ENCODE data around the gene ADGRA1. TPM values are rescaled to one million over a fixed set of nuclear protein-coding genes. Genes with fewer than 3 reads are reported as not detected.

The ADGRA1 gene
- total RNA-seq, 4 donors from 2014 or later: not detected

DNA sequence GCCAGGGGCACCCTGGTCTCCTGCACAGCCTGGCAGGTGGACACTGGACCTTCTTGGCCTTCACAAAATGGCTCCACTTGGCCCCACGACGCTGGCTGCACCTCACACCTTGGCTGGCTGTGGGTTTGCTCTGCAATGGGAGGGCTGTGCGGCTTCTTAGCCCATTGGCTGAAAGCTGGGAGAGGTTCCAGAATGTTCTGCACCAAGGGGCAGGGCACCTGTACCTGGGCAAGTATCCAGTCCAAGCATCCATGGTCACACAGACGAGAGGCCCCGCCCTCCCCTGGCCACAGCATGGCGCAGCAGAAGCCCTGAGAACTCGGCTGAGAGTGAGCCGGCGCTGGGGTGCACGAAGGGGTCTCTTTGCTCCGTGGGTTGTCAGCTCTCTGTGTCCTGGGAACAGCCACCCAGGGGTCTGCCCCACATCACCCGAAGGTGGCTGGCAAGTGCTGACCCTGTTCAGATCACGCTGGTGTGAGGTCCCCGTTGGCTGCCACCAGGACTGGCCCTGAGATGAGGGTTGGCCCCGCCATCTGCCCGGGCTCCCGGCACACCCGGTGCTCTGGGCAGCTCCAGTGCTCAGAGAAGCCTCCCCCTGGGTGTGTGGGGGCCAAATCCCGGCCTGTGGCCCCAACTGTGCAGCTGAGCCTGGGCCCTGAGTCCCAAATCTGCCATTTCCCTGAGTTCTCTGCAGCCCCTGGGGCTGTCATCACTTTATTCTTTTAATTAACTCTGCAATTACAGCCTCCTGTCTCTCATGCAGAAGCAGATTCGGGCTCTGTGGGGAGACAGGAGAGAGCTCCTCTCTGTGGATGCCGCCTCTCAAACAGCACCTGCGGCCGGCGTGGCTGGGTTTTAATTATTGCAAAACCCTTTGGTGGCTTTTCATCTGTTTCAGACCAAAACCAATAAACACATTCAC, 19.4 kb upstream of the ADGRA1 start:
- in situ Hi-C loops (cut with MboI; ENCODE audit: low sequenced_read_pairs in 4 of 4) (no loop called here), intact Hi-C loops (cut with DNase I; ENCODE audit: low total_unique reads) (no loop called here)
- H3K4me1 ChIP-seq: no peaks in the 10 kb centered on the region
- H3K9me3 ChIP-seq: no peaks in the 10 kb centered on the region
- ATAC-seq (no peak), DNase-seq (no peak)
- TF ChIP-seq, protein P1, sequence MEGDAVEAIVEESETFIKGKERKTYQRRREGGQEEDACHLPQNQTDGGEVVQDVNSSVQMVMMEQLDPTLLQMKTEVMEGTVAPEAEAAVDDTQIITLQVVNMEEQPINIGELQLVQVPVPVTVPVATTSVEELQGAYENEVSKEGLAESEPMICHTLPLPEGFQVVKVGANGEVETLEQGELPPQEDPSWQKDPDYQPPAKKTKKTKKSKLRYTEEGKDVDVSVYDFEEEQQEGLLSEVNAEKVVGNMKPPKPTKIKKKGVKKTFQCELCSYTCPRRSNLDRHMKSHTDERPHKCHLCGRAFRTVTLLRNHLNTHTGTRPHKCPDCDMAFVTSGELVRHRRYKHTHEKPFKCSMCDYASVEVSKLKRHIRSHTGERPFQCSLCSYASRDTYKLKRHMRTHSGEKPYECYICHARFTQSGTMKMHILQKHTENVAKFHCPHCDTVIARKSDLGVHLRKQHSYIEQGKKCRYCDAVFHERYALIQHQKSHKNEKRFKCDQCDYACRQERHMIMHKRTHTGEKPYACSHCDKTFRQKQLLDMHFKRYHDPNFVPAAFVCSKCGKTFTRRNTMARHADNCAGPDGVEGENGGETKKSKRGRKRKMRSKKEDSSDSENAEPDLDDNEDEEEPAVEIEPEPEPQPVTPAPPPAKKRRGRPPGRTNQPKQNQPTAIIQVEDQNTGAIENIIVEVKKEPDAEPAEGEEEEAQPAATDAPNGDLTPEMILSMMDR (IDR thresholded peaks at IDR 0.05 in 4 of 5, conservative IDR thresholded peaks at IDR 0.05 in 1 of 5): no peak
- TF ChIP-seq POLR2A (IDR thresholded peaks at IDR 0.05): no peak
- H3K27ac ChIP-seq: no peak overlapping the region
- no peaks in the 10 kb centered on the region for H3K36me3 ChIP-seq
- peaks cover 11 to 21% (median 18%) of the 10 kb centered on the region in 3 donors for H3K27me3 ChIP-seq
- H3K4me3 ChIP-seq: no peak overlapping the region

DNA sequence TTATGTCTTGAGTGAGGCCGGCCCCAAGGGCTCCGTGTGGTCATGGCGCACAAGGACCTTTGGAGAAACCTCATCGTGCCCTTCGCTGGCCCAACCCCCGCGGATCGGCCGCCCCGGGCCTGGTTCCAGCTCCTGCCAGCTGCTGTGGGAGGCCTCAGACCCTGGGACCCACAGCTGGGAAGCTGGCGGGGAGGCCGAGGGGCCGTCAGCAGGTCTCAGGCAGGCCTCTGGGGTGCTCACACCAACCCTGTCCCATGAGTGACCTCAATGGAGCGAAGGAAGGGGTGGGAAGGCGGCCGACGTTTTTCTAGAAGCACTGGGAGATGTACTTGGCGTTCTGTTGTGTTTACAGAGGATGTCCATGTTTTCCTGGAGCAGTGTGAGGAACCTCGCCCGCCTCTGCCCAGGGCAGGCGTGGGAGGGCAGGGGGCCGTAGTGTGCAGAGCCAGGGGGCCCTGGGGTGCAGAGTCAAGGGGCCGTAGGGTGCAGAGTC, 18.6 kb upstream of the ADGRA1 start:
- H3K27ac ChIP-seq: no peak overlapping the region
- H3K27me3 ChIP-seq: peaks cover 11 to 21% (median 18%) of the 10 kb centered on the region in 3 donors
- TF ChIP-seq POLR2A (IDR thresholded peaks at IDR 0.05): no peak
- TF ChIP-seq, protein P1 (IDR thresholded peaks at IDR 0.05 in 4 of 5, conservative IDR thresholded peaks at IDR 0.05 in 1 of 5): no peak
- no peaks in the 10 kb centered on the region for H3K36me3 ChIP-seq
- H3K4me3 ChIP-seq: no peak overlapping the region
- intact Hi-C loops (cut with DNase I; ENCODE audit: low total_unique reads) (no loop called here), in situ Hi-C loops (cut with MboI; ENCODE audit: low sequenced_read_pairs in 4 of 4) (no loop called here)
- no peaks in the 10 kb centered on the region for H3K9me3 ChIP-seq
- ATAC-seq: no peak
- no peaks in the 10 kb centered on the region for H3K4me1 ChIP-seq
- DNase-seq: no peak

DNA sequence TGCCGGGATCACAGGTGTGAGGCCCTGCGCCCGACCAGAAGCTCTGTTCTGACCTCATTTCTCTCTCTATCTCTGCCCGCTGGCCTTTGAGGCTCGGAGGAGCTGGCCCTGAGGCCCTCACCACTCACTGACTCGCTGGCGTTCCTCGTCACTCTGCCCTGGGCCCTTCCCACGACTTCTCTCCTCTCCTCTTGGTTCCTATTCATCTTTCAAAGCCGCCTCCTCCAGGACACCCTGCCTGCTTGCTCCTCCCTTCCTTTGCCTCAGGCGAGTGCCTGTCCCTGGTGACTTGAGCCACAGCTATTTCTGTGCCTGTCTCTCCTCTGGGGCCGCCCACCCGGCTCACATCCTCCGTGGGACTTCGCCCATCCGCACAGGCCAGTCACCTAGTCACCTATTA, 17.3 kb upstream of the ADGRA1 start:
- DNase-seq: no peak
- Histone ChIP-seq H3K9me3 (no peaks in the 10 kb centered on the region), H3K36me3 (no peaks in the 10 kb centered on the region), H3K4me3 (no peak overlapping the region), H3K4me1 (no peaks in the 10 kb centered on the region), H3K27ac (no peak overlapping the region), H3K27me3 (peaks cover 18 to 21% (median 20%) of the 10 kb centered on the region in 3 donors)
- TF ChIP-seq POLR2A (IDR thresholded peaks at IDR 0.05): no peak
- TF ChIP-seq, protein P1 (IDR thresholded peaks at IDR 0.05 in 4 of 5, conservative IDR thresholded peaks at IDR 0.05 in 1 of 5): no peak
- in situ Hi-C loops (cut with MboI; ENCODE audit: low sequenced_read_pairs in 4 of 4): no loop called here
- intact Hi-C loops (cut with DNase I; ENCODE audit: low total_unique reads): no loop called here
- ATAC-seq: no peak

DNA sequence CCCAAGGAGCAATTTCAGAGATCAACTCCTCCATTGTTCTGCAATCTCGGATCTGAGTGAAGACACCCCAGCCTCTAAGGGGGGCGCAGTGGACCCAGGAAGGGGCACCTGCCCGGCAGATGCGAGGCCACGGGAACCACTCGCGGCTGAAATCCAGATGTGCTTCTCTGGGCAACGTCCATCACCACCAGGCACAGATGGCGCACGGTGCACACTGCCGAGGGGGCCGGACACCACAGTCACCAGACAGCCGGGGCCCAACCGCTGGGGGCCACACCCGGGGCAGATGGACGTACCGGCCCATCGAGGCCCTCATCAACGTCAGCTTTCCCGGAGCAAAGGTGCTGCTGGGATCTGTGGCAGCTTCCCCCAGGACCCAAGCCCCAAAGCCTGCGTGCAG, 16.9 kb upstream of the ADGRA1 start:
- TF ChIP-seq, protein P1 (IDR thresholded peaks at IDR 0.05 in 4 of 5, conservative IDR thresholded peaks at IDR 0.05 in 1 of 5): no peak
- no peak for TF ChIP-seq POLR2A (IDR thresholded peaks at IDR 0.05)
- ATAC-seq: no peak
- no peaks in the 10 kb centered on the region for H3K4me1 ChIP-seq

More for the DNA sequence above, 16.9 kb upstream of the ADGRA1 start:
- DNase-seq: no peak
- H3K36me3 ChIP-seq: no peaks in the 10 kb centered on the region
- H3K9me3 ChIP-seq: no peaks in the 10 kb centered on the region
- no peak overlapping the region for H3K4me3 ChIP-seq
- in situ Hi-C loops (cut with MboI; ENCODE audit: low sequenced_read_pairs in 4 of 4): no loop called here
- intact Hi-C loops (cut with DNase I; ENCODE audit: low total_unique reads): no loop called here
- peaks cover 20 to 26% (median 20%) of the 10 kb centered on the region in 3 donors for H3K27me3 ChIP-seq
- H3K27ac ChIP-seq: no peak overlapping the region

Data from gastrocnemius medialis (tissue), 4 donors.